ENCODE results near the gene INO80C.

GRCh38 chr18:35495536-35496314 is 2.0 kb downstream of the INO80C start:
- TF ChIP-seq CTCF (IDR thresholded peaks at IDR 0.05 in 4 of 5, conservative IDR thresholded peaks at IDR 0.05 in 1 of 5) (no peak), POLR2A (IDR thresholded peaks at IDR 0.05) (no peak)

All from gastrocnemius medialis (tissue), 4 donors.